Measurements from ENCODE around the gene MMADHC.

GRCh38 chr2:149611100-149611820, 23.7 kb upstream of the MMADHC start:
- TF ChIP-seq GATA2 (IDR thresholded peaks at IDR 0.05; ENCODE audit: low read depth, low read length) (no peak), GATA3 (IDR thresholded peaks at IDR 0.05; ENCODE audit: low read depth, low read length) (no peak)
